ENCODE measurements around the gene FNDC3B.

FNDC3B gene

GRCh38 chr3:172139528-172140276, 100.3 kb downstream of the FNDC3B start:
- no peak for DNase-seq

GRCh38 chr3:172140499-172141391, 101.4 kb downstream of the FNDC3B start:
- no peak for DNase-seq

GRCh38 chr3:172142051-172142863, 102.9 kb downstream of the FNDC3B start:
- no peak for DNase-seq

GRCh38 chr3:172142864-172143451, 103.6 kb downstream of the FNDC3B start:
- DNase-seq, result no peak

- no peak for DNase-seq
Measured at GRCh38 chr3:172143739-172144497, 104.5 kb downstream of the FNDC3B start.

- DNase-seq, result no peak
Measured at GRCh38 chr3:172144601-172145000, 105.2 kb downstream of the FNDC3B start.

GRCh38 chr3:172145031-172145686, 105.8 kb downstream of the FNDC3B start:
- DNase-seq, result no peak

- DNase-seq, result no peak
Measured at GRCh38 chr3:172146349-172146748, 107.0 kb downstream of the FNDC3B start.

GRCh38 chr3:172147113-172147818, 107.9 kb downstream of the FNDC3B start:
- no peak for DNase-seq

GRCh38 chr3:172148241-172148640, 108.9 kb downstream of the FNDC3B start:
- no peak for DNase-seq

- no peak for DNase-seq
Measured at GRCh38 chr3:172148702-172149565, 109.6 kb downstream of the FNDC3B start.

- no peak for DNase-seq
Measured at GRCh38 chr3:172150268-172150667, 110.9 kb downstream of the FNDC3B start.

GRCh38 chr3:172150913-172151650, 111.7 kb downstream of the FNDC3B start:
- no peak for DNase-seq

GRCh38 chr3:172151651-172152649, 112.6 kb downstream of the FNDC3B start:
- DNase-seq, result no peak

GRCh38 chr3:172152874-172153273, 113.5 kb downstream of the FNDC3B start:
- DNase-seq, result no peak

GRCh38 chr3:172153335-172153861, 114.0 kb downstream of the FNDC3B start:
- no peak for DNase-seq

Data from NCI-H774 (cell line).